Measurements from ENCODE around the gene GABRG2.

The GABRG2 gene

DNA sequence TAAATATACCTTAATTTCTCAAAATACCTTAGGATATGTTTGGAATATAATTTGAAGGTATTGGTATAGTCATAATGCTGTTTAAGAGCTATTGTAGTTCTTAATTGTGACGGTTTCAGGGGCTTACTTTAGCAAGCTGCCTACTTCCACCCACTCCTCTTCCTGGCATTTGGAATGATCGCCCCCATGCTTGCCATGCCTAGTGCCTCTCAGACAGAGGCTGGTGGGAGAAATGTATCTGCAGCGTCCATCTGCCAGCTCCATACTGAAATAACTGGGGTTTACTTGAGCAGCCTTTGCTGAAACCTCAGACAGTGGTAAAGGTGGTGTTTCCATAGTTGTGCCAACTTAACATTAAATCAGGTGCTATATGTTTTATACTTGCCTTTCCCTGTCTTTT is 52.2 kb downstream of the GABRG2 start:
- no peak overlapping the region for H3K9ac ChIP-seq
- no peak overlapping the region for H2AFZ ChIP-seq (ENCODE audit: low read depth)
- TF ChIP-seq, protein P1, sequence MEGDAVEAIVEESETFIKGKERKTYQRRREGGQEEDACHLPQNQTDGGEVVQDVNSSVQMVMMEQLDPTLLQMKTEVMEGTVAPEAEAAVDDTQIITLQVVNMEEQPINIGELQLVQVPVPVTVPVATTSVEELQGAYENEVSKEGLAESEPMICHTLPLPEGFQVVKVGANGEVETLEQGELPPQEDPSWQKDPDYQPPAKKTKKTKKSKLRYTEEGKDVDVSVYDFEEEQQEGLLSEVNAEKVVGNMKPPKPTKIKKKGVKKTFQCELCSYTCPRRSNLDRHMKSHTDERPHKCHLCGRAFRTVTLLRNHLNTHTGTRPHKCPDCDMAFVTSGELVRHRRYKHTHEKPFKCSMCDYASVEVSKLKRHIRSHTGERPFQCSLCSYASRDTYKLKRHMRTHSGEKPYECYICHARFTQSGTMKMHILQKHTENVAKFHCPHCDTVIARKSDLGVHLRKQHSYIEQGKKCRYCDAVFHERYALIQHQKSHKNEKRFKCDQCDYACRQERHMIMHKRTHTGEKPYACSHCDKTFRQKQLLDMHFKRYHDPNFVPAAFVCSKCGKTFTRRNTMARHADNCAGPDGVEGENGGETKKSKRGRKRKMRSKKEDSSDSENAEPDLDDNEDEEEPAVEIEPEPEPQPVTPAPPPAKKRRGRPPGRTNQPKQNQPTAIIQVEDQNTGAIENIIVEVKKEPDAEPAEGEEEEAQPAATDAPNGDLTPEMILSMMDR (conservative IDR thresholded peaks at IDR 0.05; ENCODE audit: low read depth, low read length), result no peak
- no peaks in the 10 kb centered on the region for H3K36me3 ChIP-seq (ENCODE audit: insufficient read depth)
- no peak overlapping the region for H3K4me2 ChIP-seq
- H3K4me1 ChIP-seq (ENCODE audit: low read depth, poor library complexity, severe bottlenecking), result no peaks in the 10 kb centered on the region
- H3K79me2 ChIP-seq (ENCODE audit: insufficient read depth, low read depth), result no peaks in the 10 kb centered on the region
- H4K20me1 ChIP-seq (ENCODE audit: insufficient read depth), result no peaks in the 10 kb centered on the region
- no peak overlapping the region for H3K4me3 ChIP-seq (IDR thresholded peaks at IDR 0.05; ENCODE audit: insufficient read depth, low read depth, low read length)
- no peaks in the 10 kb centered on the region for H3K27me3 ChIP-seq (ENCODE audit: insufficient read depth, low read depth)
- H3K27ac ChIP-seq, result no peak overlapping the region

DNA sequence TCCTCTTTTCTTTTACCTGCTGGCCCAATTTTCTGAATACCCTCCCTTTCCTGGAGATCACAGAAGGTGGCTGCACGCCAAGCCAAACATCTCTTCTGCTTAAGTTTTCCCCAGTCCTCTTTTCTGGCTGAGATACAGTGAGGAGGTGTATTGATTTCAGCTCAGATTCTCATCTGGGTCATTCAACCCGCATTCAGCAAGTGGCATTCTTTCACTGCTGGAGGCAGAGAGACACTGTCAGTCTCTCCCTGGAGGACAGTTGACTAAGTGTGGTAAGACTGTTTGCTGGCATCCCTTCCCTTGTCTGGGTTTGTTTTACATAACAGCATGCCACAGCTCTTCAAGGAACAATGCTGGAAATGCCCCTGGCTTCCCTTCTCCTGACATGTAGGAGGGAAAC is 60.5 kb downstream of the GABRG2 start:
- Histone ChIP-seq H3K36me3 (ENCODE audit: insufficient read depth) (no peaks in the 10 kb centered on the region), H3K9ac (no peak overlapping the region), H4K20me1 (ENCODE audit: insufficient read depth) (no peaks in the 10 kb centered on the region), H3K27me3 (ENCODE audit: insufficient read depth, low read depth) (no peaks in the 10 kb centered on the region), H3K4me1 (ENCODE audit: low read depth, poor library complexity, severe bottlenecking) (no peaks in the 10 kb centered on the region), H3K79me2 (ENCODE audit: insufficient read depth, low read depth) (no peaks in the 10 kb centered on the region), H2AFZ (ENCODE audit: low read depth) (no peak overlapping the region), H3K4me2 (no peak overlapping the region), H3K4me3 (IDR thresholded peaks at IDR 0.05; ENCODE audit: insufficient read depth, low read depth, low read length) (no peak overlapping the region), H3K27ac (no peak overlapping the region)
- TF ChIP-seq, protein P1 (conservative IDR thresholded peaks at IDR 0.05; ENCODE audit: low read depth, low read length), result no peak

DNA sequence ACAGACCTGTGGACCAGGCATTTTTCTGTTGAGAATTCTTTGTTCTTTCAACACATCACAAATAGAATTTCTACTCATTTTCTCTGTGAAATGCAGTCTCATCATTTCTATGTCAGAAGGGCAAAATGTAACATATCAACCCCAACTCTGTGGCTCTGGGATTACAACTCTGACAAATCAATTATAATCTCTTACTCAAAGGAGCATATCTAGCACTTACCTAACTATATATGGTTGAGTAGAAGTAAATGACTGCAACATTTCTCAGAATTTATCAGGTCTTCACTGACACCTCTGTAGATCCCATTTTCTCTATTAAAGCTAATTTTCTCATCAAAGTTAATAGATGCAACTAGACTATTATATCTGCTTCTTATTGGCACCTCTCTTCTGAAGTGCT is 64.8 kb downstream of the GABRG2 start:
- no peak overlapping the region for H2AFZ ChIP-seq (ENCODE audit: low read depth)
- no peaks in the 10 kb centered on the region for H3K79me2 ChIP-seq (ENCODE audit: insufficient read depth, low read depth)
- no peak overlapping the region for H3K27ac ChIP-seq
- H3K9ac ChIP-seq, result no peak overlapping the region
- TF ChIP-seq, protein P1 (conservative IDR thresholded peaks at IDR 0.05; ENCODE audit: low read depth, low read length), result no peak
- H3K4me2 ChIP-seq, result no peak overlapping the region
- no peaks in the 10 kb centered on the region for H4K20me1 ChIP-seq (ENCODE audit: insufficient read depth)
- no peaks in the 10 kb centered on the region for H3K4me1 ChIP-seq (ENCODE audit: low read depth, poor library complexity, severe bottlenecking)
- no peaks in the 10 kb centered on the region for H3K27me3 ChIP-seq (ENCODE audit: insufficient read depth, low read depth)
- H3K4me3 ChIP-seq (IDR thresholded peaks at IDR 0.05; ENCODE audit: insufficient read depth, low read depth, low read length), result no peak overlapping the region
- H3K36me3 ChIP-seq (ENCODE audit: insufficient read depth), result no peaks in the 10 kb centered on the region

DNA sequence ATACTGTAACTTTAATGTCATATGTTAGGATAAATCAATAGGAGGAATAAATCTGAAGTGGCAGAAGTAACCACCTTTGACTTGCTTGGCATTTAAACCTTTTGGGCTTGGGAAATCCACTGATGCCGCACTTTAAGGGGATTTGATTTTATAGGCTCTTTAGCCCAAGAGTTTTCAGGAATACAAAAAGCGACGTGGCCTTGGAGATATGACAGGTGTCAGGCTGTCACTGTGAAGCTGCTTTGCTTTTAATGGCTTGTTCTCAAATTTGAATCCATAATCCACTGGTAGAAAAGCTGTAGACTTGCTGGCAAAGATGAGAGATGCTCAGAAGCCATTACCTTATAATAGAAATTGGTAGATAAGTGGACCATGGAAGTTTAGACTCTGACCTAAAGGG is 71.6 kb downstream of the GABRG2 start:
- no peaks in the 10 kb centered on the region for H3K79me2 ChIP-seq (ENCODE audit: insufficient read depth, low read depth)
- no peak overlapping the region for H2AFZ ChIP-seq (ENCODE audit: low read depth)
- no peak overlapping the region for H3K4me3 ChIP-seq (IDR thresholded peaks at IDR 0.05; ENCODE audit: insufficient read depth, low read depth, low read length)
- H3K9ac ChIP-seq, result no peak overlapping the region
- no peaks in the 10 kb centered on the region for H3K36me3 ChIP-seq (ENCODE audit: insufficient read depth)
- H3K4me1 ChIP-seq (ENCODE audit: low read depth, poor library complexity, severe bottlenecking), result no peaks in the 10 kb centered on the region
- H3K4me2 ChIP-seq, result no peak overlapping the region
- no peaks in the 10 kb centered on the region for H4K20me1 ChIP-seq (ENCODE audit: insufficient read depth)
- TF ChIP-seq, protein P1 (conservative IDR thresholded peaks at IDR 0.05; ENCODE audit: low read depth, low read length), result no peak
- no peak overlapping the region for H3K27ac ChIP-seq
- H3K27me3 ChIP-seq (ENCODE audit: insufficient read depth, low read depth), result no peaks in the 10 kb centered on the region

DNA sequence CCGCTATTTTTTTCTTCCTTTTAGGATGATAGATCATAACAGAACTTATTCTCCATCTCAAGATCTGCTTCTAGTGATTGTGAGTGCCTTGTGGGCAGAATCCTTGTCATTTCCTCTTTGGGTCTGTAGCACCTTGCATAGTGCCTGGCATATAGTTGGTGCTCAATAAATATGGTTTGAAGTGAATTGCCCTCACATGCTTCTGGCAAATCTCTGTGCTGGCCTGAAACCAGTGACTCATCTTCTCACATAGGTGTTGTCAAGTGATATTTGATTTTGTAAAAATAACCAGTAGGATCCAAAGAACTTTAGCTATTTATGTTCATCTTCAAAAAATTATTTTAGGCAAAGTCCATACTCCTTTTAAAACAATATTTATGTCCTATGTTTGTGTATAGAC is 86.7 kb downstream of the GABRG2 start:
- no peak overlapping the region for H2AFZ ChIP-seq (ENCODE audit: low read depth)
- no peak overlapping the region for H3K27ac ChIP-seq
- no peaks in the 10 kb centered on the region for H3K27me3 ChIP-seq (ENCODE audit: insufficient read depth, low read depth)
- H3K79me2 ChIP-seq (ENCODE audit: insufficient read depth, low read depth), result no peaks in the 10 kb centered on the region
- TF ChIP-seq, protein P1 (conservative IDR thresholded peaks at IDR 0.05; ENCODE audit: low read depth, low read length), result no peak
- no peaks in the 10 kb centered on the region for H3K4me1 ChIP-seq (ENCODE audit: low read depth, poor library complexity, severe bottlenecking)
- H3K4me3 ChIP-seq (IDR thresholded peaks at IDR 0.05; ENCODE audit: insufficient read depth, low read depth, low read length), result no peak overlapping the region
- H4K20me1 ChIP-seq (ENCODE audit: insufficient read depth), result no peaks in the 10 kb centered on the region
- no peak overlapping the region for H3K9ac ChIP-seq
- no peak overlapping the region for H3K4me2 ChIP-seq
- no peaks in the 10 kb centered on the region for H3K36me3 ChIP-seq (ENCODE audit: insufficient read depth)

All from KMS-11 (cell line).